Measurements from ENCODE around the gene KRT71. TPM values are rescaled to one million over a fixed set of nuclear protein-coding genes. Genes with fewer than 3 reads are reported as not detected.
"Not testable (repeated sequence)": the region's sequence is repeated elsewhere in the genome, so short reads cannot be mapped to it uniquely, and the experiment has no call there.

KRT71 gene
- not detected in 2 replicates for total RNA-seq

- Mint-ChIP-seq H3K4me1 (ENCODE audit: low read depth) (no peaks in the 10 kb centered on the region), H3K36me3 (ENCODE audit: low read depth) (no peaks in the 10 kb centered on the region), H3K4me3 (no peak within 1 kb of the TSS), H3K27ac (no peak within 1 kb of the TSS), H3K27me3 (ENCODE audit: insufficient read depth) (peaks cover 13% of the 10 kb centered on the region), H3K9me3 (no peaks in the 10 kb centered on the region)
- intact Hi-C loops (cut with micrococcal nuclease), result no loop called here
- no peak for DNase-seq (ENCODE audit: low spot score)
Observed at GRCh38 chr12:52552681-52553195, at the start of gene KRT71. Gene KRT71, minus strand, starts transcription at chr12:52553145. Its CDS starts 68 bp downstream, at chr12:52553077.

DNA sequence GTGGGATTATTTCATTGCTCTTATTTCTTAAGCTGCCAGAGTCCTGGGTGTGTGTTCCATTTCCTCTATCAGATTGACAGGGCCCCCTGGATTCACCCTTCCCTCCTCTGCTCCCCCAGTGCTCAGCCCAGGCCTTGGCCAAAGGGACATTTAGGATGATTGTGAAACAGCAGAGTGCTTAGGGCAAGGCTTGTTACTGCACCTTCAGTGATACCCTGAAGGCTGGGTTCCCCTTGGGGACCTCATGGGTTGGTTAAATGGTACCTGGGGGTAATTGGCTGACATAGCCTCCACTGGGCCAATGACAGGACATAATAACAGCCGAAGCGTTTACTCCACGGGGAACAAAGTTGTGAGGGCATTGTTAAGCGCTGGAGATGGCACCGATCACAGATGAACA, 49.6 kb upstream of the KRT71 start:
- no peaks in the 10 kb centered on the region for H3K9me3 Mint-ChIP-seq
- intact Hi-C loops (cut with micrococcal nuclease), result no loop called here
- peaks cover 4% of the 10 kb centered on the region for H3K27me3 Mint-ChIP-seq (ENCODE audit: insufficient read depth)
- no peak for DNase-seq (ENCODE audit: low spot score)
- peaks cover 22% of the 10 kb centered on the region for H3K4me1 Mint-ChIP-seq (ENCODE audit: low read depth)
- no peaks in the 10 kb centered on the region for H3K36me3 Mint-ChIP-seq (ENCODE audit: low read depth)
- H3K27ac Mint-ChIP-seq, result no peak overlapping the region
- H3K4me3 Mint-ChIP-seq, result no peak overlapping the region

DNA sequence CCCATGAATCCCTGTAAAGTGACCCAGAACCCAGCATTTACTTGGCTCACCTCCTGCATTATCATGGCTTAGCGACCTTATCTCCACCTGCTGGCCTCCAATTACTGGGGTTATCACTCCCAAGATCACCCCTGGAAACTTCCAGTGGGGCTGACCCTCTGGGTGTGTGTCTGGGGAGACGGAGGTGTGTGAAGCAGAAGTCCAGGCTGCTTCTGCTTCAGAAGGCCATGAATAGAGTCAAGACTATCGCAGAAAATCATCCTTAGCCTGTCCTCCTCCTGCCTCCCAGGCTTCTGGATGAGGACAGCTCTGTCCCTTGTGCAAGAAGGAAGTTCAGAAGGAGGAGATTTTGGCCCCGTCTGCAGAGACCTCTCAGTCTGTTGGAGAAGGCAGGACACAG, 48.7 kb upstream of the KRT71 start:
- no peak for DNase-seq (ENCODE audit: low spot score)
- H3K36me3 Mint-ChIP-seq (ENCODE audit: low read depth), result no peaks in the 10 kb centered on the region

DNA sequence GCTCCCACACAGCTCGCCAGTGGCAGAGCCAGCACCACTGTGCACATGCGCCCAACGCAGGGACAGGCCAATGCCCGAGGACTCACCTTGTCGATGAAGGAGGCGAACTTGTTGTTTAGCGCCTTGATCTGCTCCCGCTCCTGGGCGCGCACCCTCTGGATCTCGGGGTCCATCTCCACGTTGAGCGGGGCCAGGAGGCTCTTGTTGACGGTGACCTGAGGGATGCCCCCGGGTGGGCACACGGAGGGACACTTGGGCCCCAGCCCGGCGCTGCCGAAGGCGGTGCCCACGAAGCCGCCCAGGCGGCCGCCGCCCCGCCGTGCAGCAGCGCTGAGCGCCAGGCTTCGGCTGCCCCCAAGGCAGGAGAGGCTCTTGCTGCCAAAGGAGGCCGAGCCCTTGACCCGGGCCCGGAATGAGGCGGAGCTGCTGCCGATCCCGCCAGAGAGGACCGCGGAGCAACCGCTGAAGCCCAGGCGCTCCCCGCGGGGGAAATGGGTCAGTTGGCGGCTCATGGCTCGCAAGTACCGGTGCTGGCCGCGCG, 48.1 kb upstream of the KRT71 start, which contains the start of gene KRT72:
Gene KRT72 (minus strand): TSS at position 523 of the 541 bp plus-strand sequence. CDS start 11 bp downstream, at position 512.
- no peak for DNase-seq (ENCODE audit: low spot score)
- Mint-ChIP-seq H3K9me3 (no peaks in the 10 kb centered on the region), H3K27me3 (ENCODE audit: insufficient read depth) (peaks cover 4% of the 10 kb centered on the region), H3K27ac (no peak within 1 kb of the TSS), H3K4me1 (ENCODE audit: low read depth) (peaks cover 13% of the 10 kb centered on the region), H3K36me3 (ENCODE audit: low read depth) (no peaks in the 10 kb centered on the region), H3K4me3 (no peak within 1 kb of the TSS)
- intact Hi-C loops (cut with micrococcal nuclease), result no loop called here

More for the DNA sequence above, 48.7 kb upstream of the KRT71 start:
- no peak overlapping the region for H3K4me3 Mint-ChIP-seq
- intact Hi-C loops (cut with micrococcal nuclease), result no loop called here
- H3K4me1 Mint-ChIP-seq (ENCODE audit: low read depth), result peaks cover 15% of the 10 kb centered on the region
- peaks cover 4% of the 10 kb centered on the region for H3K27me3 Mint-ChIP-seq (ENCODE audit: insufficient read depth)
- no peaks in the 10 kb centered on the region for H3K9me3 Mint-ChIP-seq
- H3K27ac Mint-ChIP-seq, result no peak overlapping the region

GRCh38 chr12:52600475-52600874, 47.5 kb upstream of the KRT71 start:
- no peak overlapping the region for H3K27ac Mint-ChIP-seq

DNA sequence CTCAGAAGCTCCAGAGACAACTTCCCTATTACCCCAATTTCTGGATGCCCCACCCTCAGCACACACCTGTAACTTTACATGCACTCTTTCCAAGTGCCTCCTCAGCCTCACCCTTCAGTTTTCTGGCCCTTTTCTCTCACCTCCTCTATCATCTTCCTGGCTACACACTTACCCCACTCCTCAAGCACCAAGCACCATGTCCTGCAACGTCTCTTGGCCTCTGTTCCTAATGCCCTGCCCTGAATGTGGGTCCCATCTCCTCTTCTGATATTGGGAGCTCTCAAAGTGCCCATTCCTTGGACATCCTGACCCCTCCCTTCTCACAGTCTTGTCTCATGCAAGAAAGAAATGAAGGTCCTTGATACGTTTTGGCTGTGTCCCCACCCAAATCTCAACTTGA, 47.1 kb upstream of the KRT71 start:
- Mint-ChIP-seq H3K27ac (no peak overlapping the region), H3K9me3 (no peaks in the 10 kb centered on the region), H3K27me3 (ENCODE audit: insufficient read depth) (peaks cover 4% of the 10 kb centered on the region), H3K36me3 (ENCODE audit: low read depth) (no peaks in the 10 kb centered on the region), H3K4me3 (no peak overlapping the region), H3K4me1 (ENCODE audit: low read depth) (peaks cover 3% of the 10 kb centered on the region)
- intact Hi-C loops (cut with micrococcal nuclease), result no loop called here
- DNase-seq (ENCODE audit: low spot score), result no peak

More at GRCh38 chr12:52600475-52600874, 47.5 kb upstream of the KRT71 start:
- no peak overlapping the region for H3K4me3 Mint-ChIP-seq
- intact Hi-C loops (cut with micrococcal nuclease), result no loop called here
- DNase-seq (ENCODE audit: low spot score), result no peak
- no peaks in the 10 kb centered on the region for H3K9me3 Mint-ChIP-seq
- peaks cover 4% of the 10 kb centered on the region for H3K27me3 Mint-ChIP-seq (ENCODE audit: insufficient read depth)
- H3K4me1 Mint-ChIP-seq (ENCODE audit: low read depth), result peaks cover 7% of the 10 kb centered on the region
- no peaks in the 10 kb centered on the region for H3K36me3 Mint-ChIP-seq (ENCODE audit: low read depth)

GRCh38 chr12:52598966-52599365, 46.0 kb upstream of the KRT71 start:
- Mint-ChIP-seq H3K36me3 (ENCODE audit: low read depth) (no peaks in the 10 kb centered on the region), H3K4me1 (ENCODE audit: low read depth) (no peaks in the 10 kb centered on the region), H3K27ac (no peak overlapping the region), H3K9me3 (no peaks in the 10 kb centered on the region), H3K27me3 (ENCODE audit: insufficient read depth) (peaks cover 7% of the 10 kb centered on the region), H3K4me3 (no peak overlapping the region)
- no peak for DNase-seq (ENCODE audit: low spot score)
- intact Hi-C loops (cut with micrococcal nuclease), result no loop called here

GRCh38 chr12:52594237-52594636, 41.3 kb upstream of the KRT71 start:
- H3K4me1 Mint-ChIP-seq (ENCODE audit: low read depth); H3K9me3 Mint-ChIP-seq; intact Hi-C loops (cut with micrococcal nuclease): not testable (repeated sequence)

GRCh38 chr12:52591521-52591920, 38.6 kb upstream of the KRT71 start:
- intact Hi-C loops (cut with micrococcal nuclease), result no loop called here
- no peaks in the 10 kb centered on the region for H3K36me3 Mint-ChIP-seq (ENCODE audit: low read depth)
- H3K9me3 Mint-ChIP-seq, result no peaks in the 10 kb centered on the region
- H3K4me1 Mint-ChIP-seq (ENCODE audit: low read depth), result peaks cover 8% of the 10 kb centered on the region
- H3K27me3 Mint-ChIP-seq (ENCODE audit: insufficient read depth), result peaks cover 14% of the 10 kb centered on the region
- no peak overlapping the region for H3K27ac Mint-ChIP-seq
- no peak overlapping the region for H3K4me3 Mint-ChIP-seq
- no peak for DNase-seq (ENCODE audit: low spot score)

More at GRCh38 chr12:52594237-52594636, 41.3 kb upstream of the KRT71 start:
- not testable (repeated sequence) for H3K4me3 Mint-ChIP-seq; H3K36me3 Mint-ChIP-seq (ENCODE audit: low read depth); H3K27ac Mint-ChIP-seq; H3K27me3 Mint-ChIP-seq (ENCODE audit: insufficient read depth); DNase-seq (ENCODE audit: low spot score)

DNA sequence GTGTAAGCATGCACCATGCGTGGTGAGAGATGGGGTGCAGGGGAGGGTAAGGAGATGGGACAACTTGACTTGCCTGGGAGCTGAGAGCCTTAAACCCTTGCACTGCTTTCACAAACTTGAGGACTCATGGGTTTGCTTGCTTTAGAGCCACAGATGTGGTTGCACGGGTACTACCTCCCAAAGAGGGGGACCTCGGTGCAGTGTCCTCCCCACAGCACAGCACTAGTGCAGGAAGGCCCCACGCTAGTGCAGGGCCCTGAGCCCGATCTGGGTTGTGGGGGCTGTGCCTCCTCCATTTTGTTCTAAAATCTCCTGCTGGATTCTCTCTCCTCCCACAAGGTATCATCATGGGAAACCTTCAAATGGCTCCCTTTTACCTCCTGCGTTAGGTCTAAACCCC, 37.1 kb upstream of the KRT71 start:
- intact Hi-C loops (cut with micrococcal nuclease), result no loop called here
- no peaks in the 10 kb centered on the region for H3K9me3 Mint-ChIP-seq
- no peak for DNase-seq (ENCODE audit: low spot score)
- peaks cover 23% of the 10 kb centered on the region for H3K4me1 Mint-ChIP-seq (ENCODE audit: low read depth)
- no peak overlapping the region for H3K27ac Mint-ChIP-seq
- H3K27me3 Mint-ChIP-seq (ENCODE audit: insufficient read depth), result peaks cover 14% of the 10 kb centered on the region
- no peak overlapping the region for H3K4me3 Mint-ChIP-seq
- H3K36me3 Mint-ChIP-seq (ENCODE audit: low read depth), result no peaks in the 10 kb centered on the region

GRCh38 chr12:52587563-52587962, 34.6 kb upstream of the KRT71 start:
- Mint-ChIP-seq H3K36me3 (ENCODE audit: low read depth) (no peaks in the 10 kb centered on the region), H3K4me3 (no peak overlapping the region), H3K27ac (no peak overlapping the region), H3K9me3 (no peaks in the 10 kb centered on the region), H3K4me1 (ENCODE audit: low read depth) (peaks cover 33% of the 10 kb centered on the region), H3K27me3 (ENCODE audit: insufficient read depth) (peaks cover 9% of the 10 kb centered on the region)
- intact Hi-C loops (cut with micrococcal nuclease), result no loop called here
- no peak for DNase-seq (ENCODE audit: low spot score)

DNA sequence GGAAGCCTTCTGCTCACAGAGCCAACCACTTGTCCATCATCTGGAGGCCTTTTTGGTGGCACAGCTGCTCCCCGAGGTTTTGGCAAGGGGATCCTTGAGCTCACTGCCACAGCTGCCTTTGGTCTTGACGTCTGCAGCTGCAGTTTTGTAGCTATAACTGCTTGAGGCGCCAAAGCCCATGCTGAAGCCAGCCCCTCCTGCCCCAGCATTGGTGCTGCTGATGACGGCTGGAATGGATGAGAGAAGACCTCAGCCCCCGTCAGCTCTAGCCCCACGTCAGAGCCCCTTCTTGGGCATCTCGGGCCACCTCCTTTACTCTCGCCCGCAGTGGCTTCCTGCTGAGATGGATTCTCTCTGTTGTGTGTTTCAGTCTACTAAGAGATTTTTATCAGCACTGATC, 33.0 kb upstream of the KRT71 start:
- intact Hi-C loops (cut with micrococcal nuclease), result no loop called here
- peak; percentile 43 for DNase-seq (ENCODE audit: low spot score)
- Mint-ChIP-seq H3K4me1 (ENCODE audit: low read depth) (peaks cover 33% of the 10 kb centered on the region), H3K9me3 (no peaks in the 10 kb centered on the region), H3K36me3 (ENCODE audit: low read depth) (no peaks in the 10 kb centered on the region), H3K4me3 (no peak overlapping the region), H3K27me3 (ENCODE audit: insufficient read depth) (peaks cover 9% of the 10 kb centered on the region), H3K27ac (no peak overlapping the region)

DNA sequence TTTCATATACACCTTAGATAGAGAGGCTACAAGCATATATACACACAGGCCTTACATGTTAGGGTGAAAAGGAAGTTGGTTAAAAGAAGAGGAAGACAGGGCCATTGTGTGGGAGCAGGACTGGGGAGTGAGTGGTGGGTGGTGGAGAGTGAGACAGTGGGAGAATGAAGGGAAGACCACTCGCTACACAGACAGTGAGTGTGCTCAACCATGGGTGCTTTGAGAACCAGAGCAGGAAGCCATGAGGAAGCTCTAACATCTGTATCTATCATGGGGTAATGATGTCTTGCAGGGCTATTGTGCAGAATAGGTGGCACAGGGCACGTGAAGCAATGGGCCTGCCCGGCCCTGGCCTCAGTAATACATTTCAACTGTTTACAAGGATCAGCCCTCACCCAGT, 32.1 kb upstream of the KRT71 start:
- Mint-ChIP-seq H3K27ac (no peak overlapping the region), H3K4me3 (no peak overlapping the region), H3K9me3 (no peaks in the 10 kb centered on the region), H3K4me1 (ENCODE audit: low read depth) (peaks cover 33% of the 10 kb centered on the region), H3K36me3 (ENCODE audit: low read depth) (no peaks in the 10 kb centered on the region), H3K27me3 (ENCODE audit: insufficient read depth) (peaks cover 9% of the 10 kb centered on the region)
- intact Hi-C loops (cut with micrococcal nuclease), result no loop called here
- no peak for DNase-seq (ENCODE audit: low spot score)
